H9 (cell line): ENCODE measurements around the gene PLK3. TPM values are rescaled to one million over a fixed set of nuclear protein-coding genes. Genes with fewer than 3 reads are reported as not detected.

Experiments used
- DNase-seq: peaks from one replicate; pipeline ENCODE4 v3.0.0-alpha.2; 2017
- H2AFZ ChIP-seq: one replicate; pipeline ENCODE4 v1.6.1; 2013; ENCODE audit warnings: mild to moderate bottlenecking, low read length, control low read depth, moderate library complexity
- H2AK5ac ChIP-seq: 2 replicates; pipeline ENCODE4 v1.6.1; 2013; ENCODE audit warnings: low read length, control low read depth, mixed read lengths; ENCODE audit not compliant: insufficient read length
- H2BK120ac ChIP-seq: one replicate; pipeline ENCODE4 v1.6.1; 2013; ENCODE audit warnings: low read depth, mild to moderate bottlenecking, low read length, control low read depth, inconsistent platforms; ENCODE audit not compliant: poor library complexity, severe bottlenecking
- H2BK12ac ChIP-seq: 2 replicates; pipeline ENCODE4 v1.6.1; 2013; ENCODE audit warnings: low read length, control low read depth, mixed read lengths, low read depth; ENCODE audit not compliant: insufficient read length
- H2BK15ac ChIP-seq: 2 replicates; pipeline ENCODE4 v1.6.1; 2013; ENCODE audit warnings: low read depth, low read length, control low read depth
- H2BK20ac ChIP-seq: one replicate; pipeline ENCODE4 v1.6.1; 2013; ENCODE audit warnings: low read depth, mild to moderate bottlenecking, low read length, control low read depth, inconsistent platforms; ENCODE audit not compliant: poor library complexity, severe bottlenecking
- H2BK5ac ChIP-seq: 2 replicates; pipeline ENCODE4 v1.6.1; 2013; ENCODE audit warnings: low read length, control low read depth, mixed read lengths; ENCODE audit not compliant: insufficient read length
- H3K14ac ChIP-seq: 2 replicates; pipeline ENCODE4 v1.6.1; 2013; ENCODE audit warnings: low read length, control low read depth; ENCODE audit not compliant: insufficient read depth
- H3K18ac ChIP-seq: 2 replicates; pipeline ENCODE4 v1.6.1; 2013; ENCODE audit warnings: low read depth, mild to moderate bottlenecking, mixed read lengths, low read length, control low read depth; ENCODE audit not compliant: insufficient read length
- H3K23ac ChIP-seq: 2 replicates; pipeline ENCODE4 v1.6.1; 2013; ENCODE audit warnings: low read length, control low read depth, mixed read lengths, low read depth; ENCODE audit not compliant: insufficient read length
- H3K23me2 ChIP-seq: 2 replicates; pipeline ENCODE4 v1.6.1; 2013; ENCODE audit warnings: low read depth, mild to moderate bottlenecking, mixed read lengths, low read length, control low read depth; ENCODE audit not compliant: insufficient read length, poor library complexity, severe bottlenecking
- H3K27ac ChIP-seq: 2 replicates; pipeline ENCODE4 v1.5.1; 2013; ENCODE audit warnings: low read length, control low read depth, mixed read lengths, low read depth; ENCODE audit not compliant: insufficient read length
- H3K27me3 ChIP-seq: 2 replicates; pipeline ENCODE4 v1.6.1; 2013; ENCODE audit warnings: low read length, control low read depth, inconsistent platforms; ENCODE audit not compliant: insufficient read depth
- H3K4ac ChIP-seq: 2 replicates; pipeline ENCODE4 v1.6.1; 2013; ENCODE audit warnings: low read depth, mild to moderate bottlenecking, control low read depth, inconsistent platforms, low read length, moderate library complexity
- H3K4me1 ChIP-seq: 2 replicates; pipeline ENCODE4 v1.6.1; 2013; ENCODE audit warnings: low read length, control low read depth, inconsistent platforms; ENCODE audit not compliant: insufficient read depth
- H3K4me2 ChIP-seq: 2 replicates; pipeline ENCODE4 v1.6.1; 2013; ENCODE audit warnings: low read length, control low read depth, mixed read lengths; ENCODE audit not compliant: insufficient read length, insufficient read depth
- H3K56ac ChIP-seq: 2 replicates; pipeline ENCODE4 v1.6.1; 2013; ENCODE audit warnings: low read depth, mild to moderate bottlenecking, mixed read lengths, low read length, control low read depth; ENCODE audit not compliant: insufficient read length
- H3K79me1 ChIP-seq: 2 replicates; pipeline ENCODE4 v1.6.1; 2013; ENCODE audit warnings: low read depth, mild to moderate bottlenecking, moderate library complexity, low read length, control low read depth, inconsistent platforms; ENCODE audit not compliant: insufficient read depth, poor library complexity, severe bottlenecking
- H3K79me2 ChIP-seq: 2 replicates; pipeline ENCODE4 v1.6.1; 2013; ENCODE audit warnings: low read length, control low read depth, inconsistent platforms; ENCODE audit not compliant: insufficient read depth
- H3K9ac ChIP-seq: 2 replicates; pipeline ENCODE4 v1.6.1; 2013; ENCODE audit warnings: low read length, control low read depth, mixed read lengths; ENCODE audit not compliant: insufficient read length; ENCODE audit errors: extremely low read depth
- H3K9me3 ChIP-seq: one replicate; pipeline ENCODE4 v1.6.1; 2013; ENCODE audit warnings: low read depth, low read length, inconsistent platforms; ENCODE audit not compliant: control insufficient read depth
- H3T11ph ChIP-seq: one replicate; pipeline ENCODE4 v1.6.1; 2013; ENCODE audit warnings: mild to moderate bottlenecking, low read length, control low read depth, inconsistent platforms
- H4K20me1 ChIP-seq: one replicate; pipeline ENCODE4 v1.6.1; 2013; ENCODE audit not compliant: control insufficient read depth, insufficient read length, insufficient read depth
- H4K5ac ChIP-seq: 2 replicates; pipeline ENCODE4 v1.6.1; 2013; ENCODE audit warnings: low read depth, mild to moderate bottlenecking, mixed read lengths, low read length, control low read depth; ENCODE audit not compliant: insufficient read length
- H4K8ac ChIP-seq: replicated peaks from 2 replicates; pipeline ENCODE4 v1.6.1; 2013; ENCODE audit warnings: low read length, control low read depth, mixed read lengths, low read depth; ENCODE audit not compliant: insufficient read length
- H4K91ac ChIP-seq: 2 replicates; pipeline ENCODE4 v1.6.1; 2013; ENCODE audit warnings: low read depth, mild to moderate bottlenecking, moderate library complexity, mixed read lengths, low read length, control low read depth; ENCODE audit not compliant: insufficient read length
- H3K27ac Mint-ChIP-seq, 3 experiments: 2 replicates in 2 of 3; 3 replicates in 1 of 3; pipeline ENCODE4 v1.8.0; 2020 to 2021; ENCODE audit warnings: mixed read lengths in 3 of 3, mild to moderate bottlenecking in 1 of 3, moderate library complexity in 1 of 3
- H3K27me3 Mint-ChIP-seq: 2 replicates; pipeline ENCODE4 v1.8.0; 2021; ENCODE audit warnings: low read depth, mild to moderate bottlenecking, moderate library complexity, mixed read lengths
- H3K36me3 Mint-ChIP-seq, 3 experiments: 2 replicates in 2 of 3; 3 replicates in 1 of 3; pipeline ENCODE4 v1.8.0; 2020 to 2021; ENCODE audit warnings: low read depth in 3 of 3, mixed read lengths in 3 of 3; ENCODE audit not compliant: insufficient read depth in 1 of 3
- H3K4me1 Mint-ChIP-seq, 2 experiments: 2 replicates each; pipeline ENCODE4 v1.8.0; 2020; ENCODE audit warnings: mixed read lengths in 2 of 2
- H3K4me3 Mint-ChIP-seq, 2 experiments: 2 replicates in 1 of 2; 3 replicates in 1 of 2; pipeline ENCODE4 v1.8.0; 2020 to 2021; ENCODE audit warnings: mild to moderate bottlenecking in 2 of 2, mixed read lengths in 2 of 2, moderate library complexity in 1 of 2
- H3K9me3 Mint-ChIP-seq, 2 experiments: 2 replicates in 1 of 2; 3 replicates in 1 of 2; pipeline ENCODE4 v1.8.0; 2020; ENCODE audit warnings: mild to moderate bottlenecking in 2 of 2, mixed read lengths in 2 of 2, moderate library complexity in 1 of 2
- WGBS: extraction: QIAGEN DNeasy Blood & Tissue Kit; methylation state at CpG from one replicate; pipeline ENCODE4 v1.1.7; 2013; ENCODE audit warnings: missing lambda C conversion rate, low lambda C conversion rate, mixed read lengths; ENCODE audit not compliant: insufficient read length; ENCODE audit errors: extremely low coverage; 5-methylcytosine and 5-hydroxymethylcytosine counted together
- total RNA-seq: library from RNA; stranded (reverse); gene quantifications from 2 replicates; pipeline ENCODE4 v1.2.1, GENCODE V29; 2021
- TF ChIP-seq, protein P1 (sequence below): fragments of 200-600 bp; sonication (generic); conservative IDR thresholded peaks from 3 replicates; pipeline ENCODE4 v1.8.0; 2021; ENCODE audit warnings: antibody characterized with exemption, mild to moderate bottlenecking

PLK3 gene
- total RNA-seq, 1 experiment from 2014 or later, result 14.7 TPM

DNA sequence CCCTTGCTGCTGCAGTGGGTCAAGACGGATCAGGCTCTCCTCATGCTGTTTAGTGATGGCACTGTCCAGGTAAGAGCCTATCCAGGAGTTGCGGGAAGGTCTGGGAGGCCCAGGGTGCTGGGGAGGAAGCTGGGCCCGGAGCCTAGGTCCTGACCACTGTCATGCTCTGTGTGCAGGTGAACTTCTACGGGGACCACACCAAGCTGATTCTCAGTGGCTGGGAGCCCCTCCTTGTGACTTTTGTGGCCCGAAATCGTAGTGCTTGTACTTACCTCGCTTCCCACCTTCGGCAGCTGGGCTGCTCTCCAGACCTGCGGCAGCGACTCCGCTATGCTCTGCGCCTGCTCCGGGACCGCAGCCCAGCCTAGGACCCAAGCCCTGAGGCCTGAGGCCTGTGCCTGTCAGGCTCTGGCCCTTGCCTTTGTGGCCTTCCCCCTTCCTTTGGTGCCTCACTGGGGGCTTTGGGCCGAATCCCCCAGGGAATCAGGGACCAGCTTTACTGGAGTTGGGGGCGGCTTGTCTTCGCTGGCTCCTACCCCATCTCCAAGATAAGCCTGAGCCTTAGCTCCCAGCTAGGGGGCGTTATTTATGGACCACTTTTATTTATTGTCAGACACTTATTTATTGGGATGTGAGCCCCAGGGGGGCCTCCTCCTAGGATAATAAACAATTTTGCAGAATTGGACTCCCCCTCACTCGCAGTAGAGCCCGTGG lies 5.3 kb downstream of the PLK3 start:
- no CpG with 5 or more reads among the region's 20 CpGs for WGBS
- Histone ChIP-seq H3K56ac (no peak overlapping the region), H2BK20ac (no peak overlapping the region)

More for the DNA sequence above, 5.3 kb downstream of the PLK3 start:
- no peak overlapping the region for H3K14ac ChIP-seq
- H2BK120ac ChIP-seq, result no peak overlapping the region
- H3K36me3 Mint-ChIP-seq, result peaks cover 3 to 44% (median 26%) of the 10 kb centered on the region in 3 experiments
- H3K23ac ChIP-seq, result no peak overlapping the region
- no peak overlapping the region for H3K27ac ChIP-seq
- H3K79me2 ChIP-seq, result no peaks in the 10 kb centered on the region
- no peak overlapping the region for H2BK15ac ChIP-seq
- H3K23me2 ChIP-seq, result peaks cover 8% of the 10 kb centered on the region
- H3K4me2 ChIP-seq, result no peak overlapping the region
- H4K20me1 ChIP-seq, result no peaks in the 10 kb centered on the region
- peaks cover 38 to 40% of the 10 kb centered on the region in 2 experiments for H3K4me1 Mint-ChIP-seq
- H2AFZ ChIP-seq, result no peak overlapping the region
- H3K4me3 Mint-ChIP-seq, result no peak overlapping the region
- no peak overlapping the region for H4K8ac ChIP-seq
- no peak overlapping the region for H2AK5ac ChIP-seq
- no peak overlapping the region for H3K18ac ChIP-seq
- no peak overlapping the region for H3K4ac ChIP-seq
- peaks cover 3% of the 10 kb centered on the region for H3K27me3 Mint-ChIP-seq
- peak; percentile 36 for DNase-seq
- H4K91ac ChIP-seq, result peak overlapping the region; percentile 19
- H4K5ac ChIP-seq, result no peak overlapping the region
- H3K79me1 ChIP-seq, result no peaks in the 10 kb centered on the region
- no peak overlapping the region for H3K9ac ChIP-seq
- no peak overlapping the region for H2BK5ac ChIP-seq
- TF ChIP-seq, protein P1, sequence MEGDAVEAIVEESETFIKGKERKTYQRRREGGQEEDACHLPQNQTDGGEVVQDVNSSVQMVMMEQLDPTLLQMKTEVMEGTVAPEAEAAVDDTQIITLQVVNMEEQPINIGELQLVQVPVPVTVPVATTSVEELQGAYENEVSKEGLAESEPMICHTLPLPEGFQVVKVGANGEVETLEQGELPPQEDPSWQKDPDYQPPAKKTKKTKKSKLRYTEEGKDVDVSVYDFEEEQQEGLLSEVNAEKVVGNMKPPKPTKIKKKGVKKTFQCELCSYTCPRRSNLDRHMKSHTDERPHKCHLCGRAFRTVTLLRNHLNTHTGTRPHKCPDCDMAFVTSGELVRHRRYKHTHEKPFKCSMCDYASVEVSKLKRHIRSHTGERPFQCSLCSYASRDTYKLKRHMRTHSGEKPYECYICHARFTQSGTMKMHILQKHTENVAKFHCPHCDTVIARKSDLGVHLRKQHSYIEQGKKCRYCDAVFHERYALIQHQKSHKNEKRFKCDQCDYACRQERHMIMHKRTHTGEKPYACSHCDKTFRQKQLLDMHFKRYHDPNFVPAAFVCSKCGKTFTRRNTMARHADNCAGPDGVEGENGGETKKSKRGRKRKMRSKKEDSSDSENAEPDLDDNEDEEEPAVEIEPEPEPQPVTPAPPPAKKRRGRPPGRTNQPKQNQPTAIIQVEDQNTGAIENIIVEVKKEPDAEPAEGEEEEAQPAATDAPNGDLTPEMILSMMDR, result no peak; the same call in 2 of the 3 replicates
- no peaks in the 10 kb centered on the region for H3K9me3 ChIP-seq
- H3K27ac Mint-ChIP-seq, result peak overlapping the region; percentile 31 to 92 (median 88); a peak in 4 of 7 replicates
- H3K9me3 Mint-ChIP-seq, result no peaks in the 10 kb centered on the region
- no peaks in the 10 kb centered on the region for H3K27me3 ChIP-seq
- peaks cover 10% of the 10 kb centered on the region; the same call in 1 of the 2 replicates for H3K4me1 ChIP-seq
- no peak overlapping the region for H3T11ph ChIP-seq
- H2BK12ac ChIP-seq, result no peak overlapping the region
